ENCODE data around the gene TPTE.
"Not testable (repeated sequence)": the region's sequence is repeated elsewhere in the genome, so short reads cannot be mapped to it uniquely, and the experiment has no call there.

The TPTE gene

DNA sequence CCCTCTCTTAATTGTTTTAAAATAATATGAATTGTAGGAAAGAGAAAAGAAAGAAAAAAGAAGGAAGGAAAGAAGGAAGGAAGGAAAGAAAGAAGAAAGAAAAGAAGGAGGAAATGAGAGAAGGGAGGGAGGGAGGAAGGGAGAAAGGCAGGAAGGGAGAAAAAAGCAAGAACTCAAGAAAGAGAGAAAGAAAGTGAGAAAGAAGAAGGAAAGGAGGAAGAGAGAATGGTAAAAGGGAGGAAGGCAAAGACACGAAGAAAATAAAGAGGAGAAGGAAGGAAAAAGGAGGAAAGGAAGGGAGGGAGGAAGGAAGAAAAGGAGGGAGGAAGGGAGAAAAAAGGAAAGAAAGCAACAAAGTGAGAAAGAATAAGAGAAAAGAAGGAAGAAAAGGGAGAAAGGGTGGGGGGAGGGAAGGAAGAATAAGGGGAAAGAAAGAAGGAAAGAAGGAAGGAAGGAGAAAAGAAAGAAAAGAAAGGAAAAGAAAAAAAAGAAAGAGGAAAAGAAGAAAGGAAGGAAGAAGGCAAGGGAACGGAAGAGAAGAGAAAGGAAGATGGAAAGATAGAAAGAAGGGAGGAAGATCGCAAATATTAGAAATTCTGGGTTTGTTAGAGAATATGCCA lies 95.9 kb downstream of the TPTE start:
- not testable (repeated sequence) for DNase-seq

DNA sequence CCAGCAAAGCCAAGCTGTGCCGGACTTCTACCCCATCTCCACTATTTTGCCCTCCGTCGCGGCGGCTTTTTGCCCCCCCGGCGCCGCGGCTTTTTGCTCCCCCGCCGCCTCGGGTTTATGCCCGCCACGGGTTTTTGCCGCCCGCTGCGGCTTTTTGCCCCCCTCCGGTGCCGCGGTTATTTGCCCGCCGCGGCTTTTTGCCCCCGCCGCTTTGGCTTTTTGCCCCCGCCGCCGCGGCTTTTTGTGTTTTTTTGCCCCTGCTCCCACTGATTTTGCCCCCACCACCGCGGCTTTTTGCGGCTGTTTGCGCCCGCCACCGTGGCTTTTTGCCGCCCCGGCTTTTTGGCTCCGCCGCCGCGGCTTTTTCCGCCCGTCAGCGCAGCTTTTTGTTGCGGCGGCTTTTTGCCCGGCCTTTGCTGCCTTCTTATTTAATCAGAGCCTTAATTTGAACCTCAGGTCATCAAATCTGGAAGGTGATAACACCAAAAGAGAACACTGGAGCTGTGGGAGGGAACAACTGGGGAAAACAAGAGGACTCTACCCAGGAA lies 106.0 kb downstream of the TPTE start:
- DNase-seq, result no peak

DNA sequence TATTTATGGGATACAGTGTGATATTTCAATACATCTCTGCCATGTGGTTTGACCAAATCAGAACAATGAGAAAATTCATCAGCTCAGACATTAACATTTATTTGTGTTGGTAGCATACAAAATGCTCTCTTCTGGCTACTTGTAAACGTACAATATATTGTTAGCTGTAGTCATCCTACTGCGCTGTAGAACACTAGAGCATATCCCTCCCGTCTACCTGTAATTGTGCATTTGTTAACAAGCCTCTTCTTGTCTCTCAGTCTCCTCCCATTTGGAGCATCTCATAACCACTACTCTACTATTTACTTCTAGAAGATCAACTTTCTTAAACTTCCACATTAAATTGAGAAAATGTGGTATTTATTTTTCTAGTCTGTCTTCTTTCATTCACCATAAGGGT lies 107.9 kb downstream of the TPTE start:
- not testable (repeated sequence) for DNase-seq

DNA sequence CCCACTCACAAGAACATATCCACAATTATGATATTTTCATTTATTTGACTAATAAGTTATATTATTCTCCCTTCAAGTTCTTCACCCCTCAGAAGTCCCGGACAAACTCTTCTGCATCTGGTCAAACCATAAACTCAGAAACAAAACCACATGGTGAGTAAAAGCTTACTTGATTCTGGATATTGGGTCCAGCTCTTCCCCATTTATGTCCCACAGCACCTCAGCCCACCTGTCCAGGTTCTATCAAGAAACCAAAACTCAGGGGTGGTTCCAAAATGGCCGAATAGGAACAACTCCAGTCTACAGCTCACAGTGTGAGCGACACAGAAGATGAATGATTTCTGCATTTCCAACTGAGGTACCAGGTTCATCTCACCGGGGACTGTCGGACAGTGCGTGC lies 109.4 kb downstream of the TPTE start:
- DNase-seq, result not testable (repeated sequence)

- not testable (repeated sequence) for DNase-seq
Observed at GRCh38 chr21:10631316-10631715, 109.9 kb downstream of the TPTE start.

GRCh38 chr21:10638144-10638543 lies 116.8 kb downstream of the TPTE start:
- not testable (repeated sequence) for DNase-seq

GRCh38 chr21:10639123-10639522 lies 117.7 kb downstream of the TPTE start:
- DNase-seq, result no peak

GRCh38 chr21:10639746-10640145 lies 118.4 kb downstream of the TPTE start:
- not testable (repeated sequence) for DNase-seq

DNA sequence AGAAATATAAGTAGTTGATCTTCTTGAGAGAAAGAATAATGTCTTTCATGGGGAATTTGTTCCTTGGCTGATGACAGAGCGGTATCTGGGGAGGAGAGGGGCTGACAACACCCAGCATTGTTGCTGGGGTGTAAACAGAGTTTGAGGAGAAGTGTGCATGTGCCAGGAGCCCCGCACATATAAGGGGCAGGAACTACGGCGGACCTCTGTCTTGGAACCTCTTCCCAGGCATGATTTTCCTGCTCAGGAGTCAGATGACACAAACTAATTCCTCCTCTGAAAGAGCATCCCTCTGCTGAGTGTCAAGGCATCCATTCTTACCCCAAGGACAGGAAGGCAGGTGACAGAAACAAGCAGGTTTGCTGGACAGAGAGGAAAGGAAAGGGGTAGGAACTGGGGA lies 119.1 kb downstream of the TPTE start:
- DNase-seq, result no peak

DNA sequence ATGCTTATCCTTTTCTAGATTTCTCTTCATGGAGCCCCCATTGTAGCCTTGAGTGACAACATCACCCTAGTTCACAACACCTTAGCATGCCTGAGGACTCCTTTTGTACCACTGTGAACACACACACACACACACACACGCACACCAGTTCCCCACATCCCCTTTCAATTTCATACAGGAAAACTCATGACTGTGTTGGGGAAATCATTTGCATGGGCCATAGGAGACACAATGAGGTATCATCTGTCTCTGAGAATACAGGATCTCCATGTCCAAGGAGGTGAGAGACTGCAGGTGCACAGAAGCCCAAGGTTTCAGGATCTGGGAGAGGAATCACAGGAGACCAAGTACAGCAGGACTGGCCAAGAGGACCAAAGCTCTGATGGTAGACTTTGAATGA lies 119.7 kb downstream of the TPTE start:
- no peak for DNase-seq

DNA sequence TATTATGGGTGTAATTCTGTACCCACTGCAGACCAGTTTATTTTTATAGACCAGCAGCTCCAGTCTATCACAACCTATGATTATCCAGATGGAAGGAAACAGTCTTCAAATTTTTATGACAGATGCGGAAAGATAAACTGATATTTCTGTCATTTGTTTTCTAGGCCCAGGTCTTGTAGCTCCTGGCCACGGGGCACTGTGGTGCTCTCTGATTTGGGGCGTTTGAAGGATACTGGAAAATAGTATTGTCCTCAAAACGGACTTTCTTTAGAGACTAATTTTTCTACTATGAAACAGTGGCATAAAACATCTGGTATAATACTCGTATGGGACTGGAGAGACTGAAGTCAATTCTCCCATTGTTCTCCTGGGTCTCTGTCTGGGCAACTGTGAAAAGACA lies 124.3 kb downstream of the TPTE start:
- DNase-seq, result not testable (repeated sequence)

- DNase-seq, result not testable (repeated sequence)
Observed at GRCh38 chr21:10649350-10650149, 128.2 kb downstream of the TPTE start.

GRCh38 chr21:10650297-10650696 lies 128.9 kb downstream of the TPTE start:
- DNase-seq, result not testable (repeated sequence)
